Measurements from ENCODE around the gene GPC5. TPM values are rescaled to one million over a fixed set of nuclear protein-coding genes. Genes with fewer than 3 reads are reported as not detected.

GPC5 gene
- total and polyA plus RNA-seq, 2 donors (not counting 3 experiments of a cell fraction or from before 2014, with no cell fraction given), result 0.59 to 0.97 TPM

DNA sequence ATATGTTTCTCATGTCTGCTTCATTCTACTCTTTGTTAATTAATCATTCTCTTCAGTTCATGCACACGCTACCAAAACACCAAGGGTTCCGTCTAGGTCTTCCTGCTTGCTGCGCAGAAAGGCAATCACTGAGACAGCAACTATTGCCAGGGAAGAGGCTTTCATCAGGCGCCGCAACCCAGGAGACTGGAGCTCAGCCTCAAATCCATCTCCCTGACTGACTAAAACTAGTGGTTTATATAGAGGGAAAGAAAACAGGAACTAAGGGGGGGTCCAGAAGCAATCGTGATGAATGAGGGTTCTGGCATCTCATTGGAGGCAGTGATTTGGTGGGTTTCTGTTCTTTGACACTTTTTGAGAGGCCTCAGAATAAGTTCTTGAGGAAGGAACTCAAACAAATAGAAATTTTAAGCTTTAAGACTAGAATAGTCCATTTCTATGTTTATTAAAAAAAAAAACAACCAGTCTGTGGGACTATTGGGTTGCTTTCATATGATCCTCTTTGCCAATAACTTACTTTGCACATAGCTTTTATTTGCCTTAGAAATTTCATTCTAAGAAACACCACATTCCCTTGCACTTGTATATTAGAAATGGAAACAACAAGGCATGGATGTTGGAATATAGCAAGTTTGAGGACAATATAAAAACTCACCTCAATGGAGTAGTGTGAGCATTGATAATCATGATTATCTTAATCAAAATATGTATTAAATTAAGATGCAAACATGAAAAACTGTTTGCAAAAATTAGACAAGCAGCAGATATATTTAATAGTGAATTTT, 1137.0 kb downstream of the GPC5 start:
- POLR2A ChIA-PET, result no interaction called here

DNA sequence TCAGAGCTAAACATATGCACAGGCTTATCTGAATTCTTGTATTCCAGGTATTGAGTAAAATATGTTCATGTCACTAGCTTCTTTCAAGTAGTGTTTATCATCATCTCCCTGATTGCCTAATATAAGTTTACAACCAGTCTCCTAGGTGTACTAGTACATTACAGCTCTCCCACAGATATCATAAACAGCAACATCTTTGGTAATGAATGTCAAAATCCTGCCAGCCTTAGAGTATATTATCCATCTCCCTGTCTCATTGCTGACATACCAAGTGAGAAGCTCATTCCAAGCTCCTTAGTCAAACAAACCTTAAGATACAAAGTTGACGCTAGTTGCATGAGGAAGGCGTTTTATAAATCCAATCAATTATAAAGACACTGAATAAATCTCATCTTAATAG, 1139.0 kb downstream of the GPC5 start:
- ChIA-PET POLR2A (no interaction called here), CTCF (no interaction called here)
- H3K9me3 ChIP-seq (replicated peaks; ENCODE audit: control insufficient read depth, insufficient read depth, low read length), result no peaks in the 10 kb centered on the region
- no peak for DNase-seq (ENCODE audit: low read depth, low spot score)
- no peaks in the 10 kb centered on the region for H3K9me1 ChIP-seq (replicated peaks; ENCODE audit: control insufficient read depth, extremely low read depth, insufficient read depth, low read length)
- FAIRE-seq, result no peak
- dilution Hi-C loops (cut with MboI; ENCODE audit: extremely low pct_ligation_motif_present, low sequenced_read_pairs) (no loop called here), intact Hi-C loops (cut with micrococcal nuclease) (no loop called here)
- H3K27ac ChIP-seq (ENCODE audit: insufficient read depth, low read depth, low read length), result no peak overlapping the region
- no peak overlapping the region for H3K9ac ChIP-seq (replicated peaks; ENCODE audit: extremely low read depth, insufficient read depth, low read length)
- TF ChIP-seq POLR2A (IDR thresholded peaks at IDR 0.05; ENCODE audit: low read depth, low read length) (no peak), JUN (IDR thresholded peaks at IDR 0.05; ENCODE audit: borderline replicate concordance, insufficient read depth, insufficient read length, low read depth) (no peak), GATA2 (IDR thresholded peaks at IDR 0.05; ENCODE audit: insufficient read depth, insufficient read length, low read depth, low read length) (no peak), FOS (IDR thresholded peaks at IDR 0.05; ENCODE audit: borderline replicate concordance, insufficient read depth, low read length) (no peak), MYC (IDR thresholded peaks at IDR 0.05; ENCODE audit: low read depth, low read length) (no peak), EZH2 (IDR thresholded peaks at IDR 0.05; ENCODE audit: borderline replicate concordance, low read depth, low read length, severe bottlenecking) (no peak), POLR2AphosphoS5 (IDR thresholded peaks at IDR 0.05; ENCODE audit: insufficient read depth, low read depth, low read length) (no peak)
- TF ChIP-seq, protein P1, sequence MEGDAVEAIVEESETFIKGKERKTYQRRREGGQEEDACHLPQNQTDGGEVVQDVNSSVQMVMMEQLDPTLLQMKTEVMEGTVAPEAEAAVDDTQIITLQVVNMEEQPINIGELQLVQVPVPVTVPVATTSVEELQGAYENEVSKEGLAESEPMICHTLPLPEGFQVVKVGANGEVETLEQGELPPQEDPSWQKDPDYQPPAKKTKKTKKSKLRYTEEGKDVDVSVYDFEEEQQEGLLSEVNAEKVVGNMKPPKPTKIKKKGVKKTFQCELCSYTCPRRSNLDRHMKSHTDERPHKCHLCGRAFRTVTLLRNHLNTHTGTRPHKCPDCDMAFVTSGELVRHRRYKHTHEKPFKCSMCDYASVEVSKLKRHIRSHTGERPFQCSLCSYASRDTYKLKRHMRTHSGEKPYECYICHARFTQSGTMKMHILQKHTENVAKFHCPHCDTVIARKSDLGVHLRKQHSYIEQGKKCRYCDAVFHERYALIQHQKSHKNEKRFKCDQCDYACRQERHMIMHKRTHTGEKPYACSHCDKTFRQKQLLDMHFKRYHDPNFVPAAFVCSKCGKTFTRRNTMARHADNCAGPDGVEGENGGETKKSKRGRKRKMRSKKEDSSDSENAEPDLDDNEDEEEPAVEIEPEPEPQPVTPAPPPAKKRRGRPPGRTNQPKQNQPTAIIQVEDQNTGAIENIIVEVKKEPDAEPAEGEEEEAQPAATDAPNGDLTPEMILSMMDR (IDR thresholded peaks at IDR 0.05; ENCODE audit: extremely low read depth in 1 of 2, insufficient read depth in 1 of 2, low read depth in 1 of 2, low read length in 2 of 2), result no peak
- TF ChIP-seq, protein P2, sequence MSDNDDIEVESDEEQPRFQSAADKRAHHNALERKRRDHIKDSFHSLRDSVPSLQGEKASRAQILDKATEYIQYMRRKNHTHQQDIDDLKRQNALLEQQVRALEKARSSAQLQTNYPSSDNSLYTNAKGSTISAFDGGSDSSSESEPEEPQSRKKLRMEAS (IDR thresholded peaks at IDR 0.05; ENCODE audit: insufficient read depth, insufficient read length), result no peak
- H3K4me3 ChIP-seq (replicated peaks in 1 of 3; ENCODE audit: insufficient read depth in 1 of 3, low read depth in 1 of 3, low read length in 3 of 3), result no peak overlapping the region
- no peaks in the 10 kb centered on the region for H4K20me1 ChIP-seq (replicated peaks; ENCODE audit: control insufficient read depth, extremely low read depth, insufficient read depth, low read length)
- no peak overlapping the region for H2AFZ ChIP-seq (ENCODE audit: low read depth, low read length)
- no TSS peak for BruUV-seq (replicated peaks)
- no peaks in the 10 kb centered on the region for H3K27me3 ChIP-seq (ENCODE audit: control insufficient read depth in 2 of 2, insufficient read depth in 2 of 2, low read length in 2 of 2)
- no peaks in the 10 kb centered on the region for H3K36me3 ChIP-seq (ENCODE audit: control insufficient read depth in 2 of 2, extremely low read depth in 1 of 2, insufficient read depth in 2 of 2, low read length in 2 of 2)
- no peak overlapping the region for H3K4me2 ChIP-seq (ENCODE audit: insufficient read depth, low read length)
- H3K4me1 ChIP-seq (ENCODE audit: control insufficient read depth, extremely low read depth, insufficient read depth, low read length), result no peaks in the 10 kb centered on the region
- no peaks in the 10 kb centered on the region for H3K79me2 ChIP-seq (ENCODE audit: control insufficient read depth, insufficient read depth, low read length)

More for the DNA sequence above, 1137.0 kb downstream of the GPC5 start:
- DNase-seq (ENCODE audit: low read depth, low spot score) (no peak), FAIRE-seq (no peak)
- no peaks in the 10 kb centered on the region for H3K9me3 ChIP-seq (replicated peaks; ENCODE audit: control insufficient read depth, insufficient read depth, low read length)
- no peaks in the 10 kb centered on the region for H3K9me1 ChIP-seq (replicated peaks; ENCODE audit: control insufficient read depth, extremely low read depth, insufficient read depth, low read length)
- H3K9ac ChIP-seq (replicated peaks; ENCODE audit: extremely low read depth, insufficient read depth, low read length), result no peak overlapping the region
- H3K4me3 ChIP-seq (replicated peaks in 1 of 3; ENCODE audit: insufficient read depth in 1 of 3, low read depth in 1 of 3, low read length in 3 of 3), result no peak overlapping the region
- no peaks in the 10 kb centered on the region for H4K20me1 ChIP-seq (replicated peaks; ENCODE audit: control insufficient read depth, extremely low read depth, insufficient read depth, low read length)
- dilution Hi-C loops (cut with MboI; ENCODE audit: extremely low pct_ligation_motif_present, low sequenced_read_pairs), result no loop called here
- H3K36me3 ChIP-seq (ENCODE audit: control insufficient read depth in 2 of 2, extremely low read depth in 1 of 2, insufficient read depth in 2 of 2, low read length in 2 of 2), result no peaks in the 10 kb centered on the region
- no peak overlapping the region for H2AFZ ChIP-seq (ENCODE audit: low read depth, low read length)
- CTCF ChIA-PET, result no interaction called here
- BruUV-seq (replicated peaks), result no TSS peak
- no peak overlapping the region for H3K27ac ChIP-seq (ENCODE audit: insufficient read depth, low read depth, low read length)
- intact Hi-C loops (cut with micrococcal nuclease), result no loop called here
- no peaks in the 10 kb centered on the region for H3K27me3 ChIP-seq (ENCODE audit: control insufficient read depth in 2 of 2, insufficient read depth in 2 of 2, low read length in 2 of 2)
- no peaks in the 10 kb centered on the region for H3K79me2 ChIP-seq (ENCODE audit: control insufficient read depth, insufficient read depth, low read length)
- no peaks in the 10 kb centered on the region for H3K4me1 ChIP-seq (ENCODE audit: control insufficient read depth, extremely low read depth, insufficient read depth, low read length)
- TF ChIP-seq GATA2 (IDR thresholded peaks at IDR 0.05; ENCODE audit: insufficient read depth, insufficient read length, low read depth, low read length), result no peak
- no peak for TF ChIP-seq POLR2AphosphoS5 (IDR thresholded peaks at IDR 0.05; ENCODE audit: insufficient read depth, low read depth, low read length)
- TF ChIP-seq FOS (IDR thresholded peaks at IDR 0.05; ENCODE audit: borderline replicate concordance, insufficient read depth, low read length), result no peak
- TF ChIP-seq, protein P2 (IDR thresholded peaks at IDR 0.05; ENCODE audit: insufficient read depth, insufficient read length), result no peak
- H3K4me2 ChIP-seq (ENCODE audit: insufficient read depth, low read length), result no peak overlapping the region

All from endothelial cell of umbilical vein (primary cell).